SK-N-SH (cell line): ENCODE results near the gene CAPS. TPM values are rescaled to one million over a fixed set of nuclear protein-coding genes. Genes with fewer than 3 reads are reported as not detected.
A peak's percentile ranks its signal among the peaks of the same experiment; 100 is the strongest.

Experiments used
- CTCF ChIA-PET: fragments of 300-600, 350-600 bp; formaldehyde crosslinking; extraction: SDS; loops from one replicate; lab custom pipeline; 2021; lab: Yijun Ruan, JAX
- POLR2A ChIA-PET: fragments of 350-600 bp; sonication (Branson Sonifier 250); formaldehyde crosslinking; extraction: SDS; loops from one replicate; lab custom pipeline; 2020; ENCODE audit warnings: antibody characterized with exemption, inconsistent platforms; lab: Yijun Ruan, JAX
- DNase-seq: peaks from one replicate; pipeline ENCODE4 v3.0.0; 2012
- H2AFZ ChIP-seq: fragments of 200-600 bp; sonication (generic); 2 replicates; pipeline ENCODE4 v1.8.1; 2016; ENCODE audit warnings: antibody characterized with exemption, mild to moderate bottlenecking, low read depth
- H3F3A ChIP-seq: fragments of 200-600 bp; sonication (generic); replicated peaks from 2 replicates; pipeline ENCODE3; 2016; ENCODE audit warnings: antibody characterized with exemption, mild to moderate bottlenecking; ENCODE audit not compliant: insufficient read depth
- H3K27ac ChIP-seq, 2 experiments: fragments of 200-500 bp in 1 of 2; fragments of 200-600 bp in 1 of 2; sonication (Bioruptor generic) in 1 of 2; sonication (generic), shearing (Covaris generic) in 1 of 2; 2 replicates each; pipeline versions ENCODE4 v1.5.1 to v1.6.1; 2014 to 2016; ENCODE audit warnings: low read depth in 2 of 2, inconsistent platforms in 1 of 2, low read length in 1 of 2, mild to moderate bottlenecking in 1 of 2, mixed read lengths in 1 of 2
- H3K27me3 ChIP-seq: fragments of 200-600 bp; sonication (generic), shearing (Covaris generic); 2 replicates; pipeline ENCODE4 v1.6.1; 2016; ENCODE audit warnings: mixed run types; ENCODE audit not compliant: insufficient read depth
- H3K36me3 ChIP-seq, 2 experiments: fragments of 200-500 bp in 1 of 2; fragments of 200-600 bp in 1 of 2; sonication (Bioruptor generic) in 1 of 2; sonication (generic) in 1 of 2; replicated peaks in 1 of 2; 2 replicates each; pipeline versions ENCODE3 to v1.5.1; 2014 to 2016; ENCODE audit warnings: low read length in 1 of 2, mild to moderate bottlenecking in 1 of 2; ENCODE audit not compliant: insufficient read depth in 2 of 2, control insufficient read depth in 1 of 2
- H3K4me1 ChIP-seq, 2 experiments: fragments of 200-500 bp in 1 of 2; fragments of 200-600 bp in 1 of 2; sonication (Bioruptor generic) in 1 of 2; sonication (generic), shearing (Covaris generic) in 1 of 2; 2 replicates each; pipeline versions ENCODE4 v1.5.1 to v1.6.1; 2014 to 2016; ENCODE audit warnings: low read depth in 1 of 2, low read length in 1 of 2, mixed run types in 1 of 2; ENCODE audit not compliant: insufficient read depth in 2 of 2, control insufficient read depth in 1 of 2
- H3K4me2 ChIP-seq: fragments of 200-600 bp; sonication (generic), shearing (Covaris generic); 2 replicates; pipeline ENCODE4 v1.6.1; 2017; ENCODE audit warnings: mixed run types
- H3K4me3 ChIP-seq, 2 experiments: fragments of 200-500 bp in 1 of 2; fragments of 200-600 bp in 1 of 2; sonication (Bioruptor generic) in 1 of 2; sonication (generic), shearing (Covaris generic) in 1 of 2; 2 replicates each; pipeline versions ENCODE4 v1.5.1 to v1.8.1; 2014 to 2016; ENCODE audit warnings: low read depth in 2 of 2, inconsistent platforms in 1 of 2, low read length in 1 of 2, mild to moderate bottlenecking in 1 of 2, mixed read lengths in 1 of 2, moderate library complexity in 1 of 2
- H3K79me2 ChIP-seq: fragments of 200-600 bp; sonication (generic); 2 replicates; pipeline ENCODE4 v1.8.1; 2017; ENCODE audit warnings: mild to moderate bottlenecking; ENCODE audit not compliant: insufficient read depth
- H3K9ac ChIP-seq: fragments of 200-600 bp; sonication (generic); 2 replicates; pipeline ENCODE4 v1.6.1; 2017; ENCODE audit warnings: mixed run types
- H3K9me2 ChIP-seq: fragments of 200-600 bp; sonication (generic); 2 replicates; pipeline ENCODE4 v1.6.1; 2017; ENCODE audit warnings: mixed run types
- H3K9me3 ChIP-seq: fragments of 200-600 bp; sonication (generic); 2 replicates; pipeline ENCODE4 v1.6.1; 2017; ENCODE audit warnings: mixed run types, mild to moderate bottlenecking, moderate library complexity
- H4K20me1 ChIP-seq: fragments of 200-600 bp; sonication (generic); 2 replicates; pipeline ENCODE4 v1.6.1; 2017; ENCODE audit warnings: mild to moderate bottlenecking, mixed run types; ENCODE audit not compliant: insufficient read depth
- CHD2 ChIP-seq: fragments of 150-350 bp; IDR thresholded peaks from 2 replicates; pipeline ENCODE4 v1.6.1; 2018; ENCODE audit warnings: low read length; ENCODE audit not compliant: partially characterized antibody
- ELF1 ChIP-seq: IDR thresholded peaks from 2 replicates; pipeline ENCODE4 v1.4.0; 2012
- FOXM1 ChIP-seq: IDR thresholded peaks from 2 replicates; pipeline ENCODE4 v1.4.0; 2012; ENCODE audit warnings: low read depth, mild to moderate bottlenecking
- GABPA ChIP-seq: IDR thresholded peaks from 2 replicates; pipeline ENCODE4 v1.4.0; 2012; ENCODE audit warnings: low read depth, mild to moderate bottlenecking
- MXI1 ChIP-seq: IDR thresholded peaks from 2 replicates; pipeline ENCODE4 v1.6.1; 2012; ENCODE audit warnings: mild to moderate bottlenecking, low read depth, low read length, improper control_type of control experiment
- NRF1 ChIP-seq: IDR thresholded peaks from 2 replicates; pipeline ENCODE4 v1.6.1; 2012; ENCODE audit warnings: low read depth, mild to moderate bottlenecking, low read length
- POLR2AphosphoS5 ChIP-seq: IDR thresholded peaks from 2 replicates; pipeline ENCODE4 v1.6.1; 2012; ENCODE audit warnings: low read depth, low read length
- RAD21 ChIP-seq: IDR thresholded peaks from 2 replicates; pipeline ENCODE4 v1.6.1; 2012; ENCODE audit warnings: mild to moderate bottlenecking, low read length
- TAF1 ChIP-seq: IDR thresholded peaks from 2 replicates; pipeline ENCODE4 v1.6.1; 2012; ENCODE audit warnings: low read depth, mild to moderate bottlenecking, low read length, moderate library complexity, borderline replicate concordance
- YY1 ChIP-seq: IDR thresholded peaks from 2 replicates; pipeline ENCODE4 v1.4.0; 2012; ENCODE audit warnings: low read depth, mild to moderate bottlenecking
- WGBS: methylation state at CpG from one replicate; pipeline ENCODE4 v1.1.6; 2017; ENCODE audit warnings: low lambda C conversion rate; 5-methylcytosine and 5-hydroxymethylcytosine counted together
- polyA plus RNA-seq, 3 experiments: library from polyadenylated mRNA; depleted of rRNA; stranded (reverse); fragments of >200 nt; gene quantifications; 2 replicates each; pipeline ENCODE4 v1.2.3, GENCODE V29; 2012
- TF ChIP-seq, protein P1 (sequence below): IDR thresholded peaks from 2 replicates; pipeline ENCODE4 v1.4.0; 2012; ENCODE audit warnings: low read depth, borderline replicate concordance
- TF ChIP-seq, protein P2 (sequence below): IDR thresholded peaks from 2 replicates; pipeline ENCODE4 v1.6.1; 2012; ENCODE audit warnings: mild to moderate bottlenecking, low read depth, low read length, moderate library complexity

CAPS gene
- polyA plus RNA-seq, 1 of the 3 experiments (the other 2 are of a cell fraction) = 13.4 TPM

DNA sequence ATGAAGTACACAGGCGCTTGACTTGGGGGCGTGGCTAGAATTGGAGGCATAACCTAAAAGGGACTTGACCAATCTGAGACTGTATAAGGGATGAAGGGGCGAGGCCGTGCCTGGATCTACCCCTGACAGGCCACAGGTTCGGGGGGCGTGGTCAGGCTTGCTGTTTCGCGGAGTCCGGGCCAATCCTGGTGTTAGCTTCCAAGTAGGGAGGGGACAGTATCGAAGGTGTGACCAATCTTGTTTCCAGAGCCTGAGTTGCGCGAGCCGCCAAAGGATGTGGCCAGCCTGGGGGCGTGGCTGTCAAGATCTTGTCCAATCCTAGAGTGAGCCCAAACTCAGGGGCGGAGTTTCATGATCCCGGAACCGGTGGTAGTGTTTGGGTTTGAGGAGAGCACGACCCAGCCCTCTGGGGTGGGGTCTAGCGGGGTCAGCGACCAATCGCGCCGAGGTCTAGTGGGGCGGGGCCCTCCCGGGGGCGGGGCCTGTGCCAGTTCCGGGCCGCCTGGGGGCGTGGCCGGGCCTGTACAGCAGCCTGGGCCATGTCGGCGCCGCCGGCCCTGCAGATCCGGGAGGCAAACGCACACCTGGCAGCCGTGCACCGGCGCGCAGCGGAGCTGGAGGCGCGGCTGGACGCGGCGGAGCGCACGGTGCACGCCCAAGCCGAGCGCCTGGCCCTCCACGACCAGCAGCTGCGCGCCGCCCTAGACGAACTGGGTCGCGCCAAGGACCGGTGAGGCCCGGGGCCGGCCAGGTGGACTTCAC is 9.5 kb upstream of the CAPS start, which contains the start of gene VMAC:
Gene VMAC (plus strand): TSS at position 521 of the 762 bp plus-strand sequence. CDS start 19 bp downstream, at position 540.
- H3K27me3 ChIP-seq = no peaks in the 10 kb centered on the region
- POLR2A ChIA-PET = interaction anchor here (0.6 to 1.8 kb wide), 5 partner anchors 9 to 86 kb away, joined by 3 to 11 read pairs (median 4); no protein-coding TSS in a partner anchor
- H3F3A ChIP-seq = no peaks in the 10 kb centered on the region
- H2AFZ ChIP-seq = 0 out of 2 replicates have a peak within 1 kb of the TSS, but pooled peaks have one; percentile 67
- TF ChIP-seq GABPA (peak; percentile 30; the same call in 1 of the 2 replicates), FOXM1 (no peak), ELF1 (peak; percentile 78), CHD2 (peak; percentile 60), RAD21 (peak; percentile 10; the same call in 1 of the 2 replicates), YY1 (no peak), NRF1 (peak; percentile 86), TAF1 (peak; percentile 73), MXI1 (peak; percentile 49), POLR2AphosphoS5 (peak; percentile 33; the same call in 1 of the 2 replicates)
- TF ChIP-seq, protein P1, sequence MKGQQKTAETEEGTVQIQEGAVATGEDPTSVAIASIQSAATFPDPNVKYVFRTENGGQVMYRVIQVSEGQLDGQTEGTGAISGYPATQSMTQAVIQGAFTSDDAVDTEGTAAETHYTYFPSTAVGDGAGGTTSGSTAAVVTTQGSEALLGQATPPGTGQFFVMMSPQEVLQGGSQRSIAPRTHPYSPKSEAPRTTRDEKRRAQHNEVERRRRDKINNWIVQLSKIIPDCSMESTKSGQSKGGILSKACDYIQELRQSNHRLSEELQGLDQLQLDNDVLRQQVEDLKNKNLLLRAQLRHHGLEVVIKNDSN = no peak
- TF ChIP-seq, protein P2, sequence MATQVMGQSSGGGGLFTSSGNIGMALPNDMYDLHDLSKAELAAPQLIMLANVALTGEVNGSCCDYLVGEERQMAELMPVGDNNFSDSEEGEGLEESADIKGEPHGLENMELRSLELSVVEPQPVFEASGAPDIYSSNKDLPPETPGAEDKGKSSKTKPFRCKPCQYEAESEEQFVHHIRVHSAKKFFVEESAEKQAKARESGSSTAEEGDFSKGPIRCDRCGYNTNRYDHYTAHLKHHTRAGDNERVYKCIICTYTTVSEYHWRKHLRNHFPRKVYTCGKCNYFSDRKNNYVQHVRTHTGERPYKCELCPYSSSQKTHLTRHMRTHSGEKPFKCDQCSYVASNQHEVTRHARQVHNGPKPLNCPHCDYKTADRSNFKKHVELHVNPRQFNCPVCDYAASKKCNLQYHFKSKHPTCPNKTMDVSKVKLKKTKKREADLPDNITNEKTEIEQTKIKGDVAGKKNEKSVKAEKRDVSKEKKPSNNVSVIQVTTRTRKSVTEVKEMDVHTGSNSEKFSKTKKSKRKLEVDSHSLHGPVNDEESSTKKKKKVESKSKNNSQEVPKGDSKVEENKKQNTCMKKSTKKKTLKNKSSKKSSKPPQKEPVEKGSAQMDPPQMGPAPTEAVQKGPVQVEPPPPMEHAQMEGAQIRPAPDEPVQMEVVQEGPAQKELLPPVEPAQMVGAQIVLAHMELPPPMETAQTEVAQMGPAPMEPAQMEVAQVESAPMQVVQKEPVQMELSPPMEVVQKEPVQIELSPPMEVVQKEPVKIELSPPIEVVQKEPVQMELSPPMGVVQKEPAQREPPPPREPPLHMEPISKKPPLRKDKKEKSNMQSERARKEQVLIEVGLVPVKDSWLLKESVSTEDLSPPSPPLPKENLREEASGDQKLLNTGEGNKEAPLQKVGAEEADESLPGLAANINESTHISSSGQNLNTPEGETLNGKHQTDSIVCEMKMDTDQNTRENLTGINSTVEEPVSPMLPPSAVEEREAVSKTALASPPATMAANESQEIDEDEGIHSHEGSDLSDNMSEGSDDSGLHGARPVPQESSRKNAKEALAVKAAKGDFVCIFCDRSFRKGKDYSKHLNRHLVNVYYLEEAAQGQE = no peak
- peak; percentile 99 for DNase-seq
- H3K4me3 ChIP-seq = peak within 1 kb of the TSS; percentile 71 to 79
- H3K4me1 ChIP-seq = peaks cover 0 to 5% of the 10 kb centered on the region in 2 experiments; a peak in 2 of 4 replicates
- peak within 1 kb of the TSS; percentile 97 for H3K9ac ChIP-seq
- peaks cover 14% of the 10 kb centered on the region for H4K20me1 ChIP-seq
- no peaks in the 10 kb centered on the region for H3K9me3 ChIP-seq
- H3K79me2 ChIP-seq = peaks cover 54% of the 10 kb centered on the region
- H3K36me3 ChIP-seq = peaks cover 1 to 3% of the 10 kb centered on the region in 2 experiments
- 0% methylated on average over 10 of the region's 61 CpGs for WGBS
- H3K9me2 ChIP-seq = no peaks in the 10 kb centered on the region
- CTCF ChIA-PET = interaction anchor here (0.5 to 2.8 kb wide), 8 partner anchors 11 to 221 kb away, joined by 3 to 19 read pairs (median 4); no protein-coding TSS in a partner anchor
- peak within 1 kb of the TSS; percentile 84 to 88 for H3K27ac ChIP-seq
- peak within 1 kb of the TSS; percentile 86 for H3K4me2 ChIP-seq
